ENCODE results near the gene BDH2. TPM values are rescaled to one million over a fixed set of nuclear protein-coding genes. Genes with fewer than 3 reads are reported as not detected.

The BDH2 gene
- total and polyA plus RNA-seq, 2 experiments from 2014 or later, result 36.5 to 73.9 TPM

DNA sequence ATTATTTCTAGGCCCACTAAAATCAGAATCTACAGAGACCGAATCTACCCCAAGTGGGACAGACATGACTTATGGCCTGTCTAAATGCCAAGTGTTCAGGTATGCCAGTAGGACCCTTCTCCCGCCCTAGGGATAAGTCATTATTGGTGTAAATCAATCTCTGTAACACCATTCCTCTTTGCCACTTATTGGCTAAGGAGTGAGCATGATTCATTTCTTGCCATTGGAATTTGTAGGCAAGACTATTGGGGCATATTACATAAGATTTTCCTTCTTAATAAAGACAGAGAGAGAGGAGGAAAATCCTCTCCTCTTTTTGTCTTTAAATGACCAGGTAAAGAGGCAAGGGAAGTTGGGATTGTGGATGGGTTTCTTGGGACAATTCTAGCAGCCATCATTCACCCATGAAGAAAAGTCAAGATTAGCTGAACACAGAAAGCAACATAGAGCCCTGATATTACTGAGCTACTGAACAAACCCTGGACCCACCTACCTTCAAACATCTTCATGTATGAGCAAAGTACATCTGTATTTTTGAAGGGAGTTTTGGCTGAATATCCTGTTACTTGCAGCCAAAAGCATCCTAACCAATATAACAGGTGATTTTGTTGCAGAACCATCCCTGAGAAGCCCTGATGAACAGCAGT, 25.7 kb downstream of the BDH2 start (continued):
- TF ChIP-seq, protein P1, sequence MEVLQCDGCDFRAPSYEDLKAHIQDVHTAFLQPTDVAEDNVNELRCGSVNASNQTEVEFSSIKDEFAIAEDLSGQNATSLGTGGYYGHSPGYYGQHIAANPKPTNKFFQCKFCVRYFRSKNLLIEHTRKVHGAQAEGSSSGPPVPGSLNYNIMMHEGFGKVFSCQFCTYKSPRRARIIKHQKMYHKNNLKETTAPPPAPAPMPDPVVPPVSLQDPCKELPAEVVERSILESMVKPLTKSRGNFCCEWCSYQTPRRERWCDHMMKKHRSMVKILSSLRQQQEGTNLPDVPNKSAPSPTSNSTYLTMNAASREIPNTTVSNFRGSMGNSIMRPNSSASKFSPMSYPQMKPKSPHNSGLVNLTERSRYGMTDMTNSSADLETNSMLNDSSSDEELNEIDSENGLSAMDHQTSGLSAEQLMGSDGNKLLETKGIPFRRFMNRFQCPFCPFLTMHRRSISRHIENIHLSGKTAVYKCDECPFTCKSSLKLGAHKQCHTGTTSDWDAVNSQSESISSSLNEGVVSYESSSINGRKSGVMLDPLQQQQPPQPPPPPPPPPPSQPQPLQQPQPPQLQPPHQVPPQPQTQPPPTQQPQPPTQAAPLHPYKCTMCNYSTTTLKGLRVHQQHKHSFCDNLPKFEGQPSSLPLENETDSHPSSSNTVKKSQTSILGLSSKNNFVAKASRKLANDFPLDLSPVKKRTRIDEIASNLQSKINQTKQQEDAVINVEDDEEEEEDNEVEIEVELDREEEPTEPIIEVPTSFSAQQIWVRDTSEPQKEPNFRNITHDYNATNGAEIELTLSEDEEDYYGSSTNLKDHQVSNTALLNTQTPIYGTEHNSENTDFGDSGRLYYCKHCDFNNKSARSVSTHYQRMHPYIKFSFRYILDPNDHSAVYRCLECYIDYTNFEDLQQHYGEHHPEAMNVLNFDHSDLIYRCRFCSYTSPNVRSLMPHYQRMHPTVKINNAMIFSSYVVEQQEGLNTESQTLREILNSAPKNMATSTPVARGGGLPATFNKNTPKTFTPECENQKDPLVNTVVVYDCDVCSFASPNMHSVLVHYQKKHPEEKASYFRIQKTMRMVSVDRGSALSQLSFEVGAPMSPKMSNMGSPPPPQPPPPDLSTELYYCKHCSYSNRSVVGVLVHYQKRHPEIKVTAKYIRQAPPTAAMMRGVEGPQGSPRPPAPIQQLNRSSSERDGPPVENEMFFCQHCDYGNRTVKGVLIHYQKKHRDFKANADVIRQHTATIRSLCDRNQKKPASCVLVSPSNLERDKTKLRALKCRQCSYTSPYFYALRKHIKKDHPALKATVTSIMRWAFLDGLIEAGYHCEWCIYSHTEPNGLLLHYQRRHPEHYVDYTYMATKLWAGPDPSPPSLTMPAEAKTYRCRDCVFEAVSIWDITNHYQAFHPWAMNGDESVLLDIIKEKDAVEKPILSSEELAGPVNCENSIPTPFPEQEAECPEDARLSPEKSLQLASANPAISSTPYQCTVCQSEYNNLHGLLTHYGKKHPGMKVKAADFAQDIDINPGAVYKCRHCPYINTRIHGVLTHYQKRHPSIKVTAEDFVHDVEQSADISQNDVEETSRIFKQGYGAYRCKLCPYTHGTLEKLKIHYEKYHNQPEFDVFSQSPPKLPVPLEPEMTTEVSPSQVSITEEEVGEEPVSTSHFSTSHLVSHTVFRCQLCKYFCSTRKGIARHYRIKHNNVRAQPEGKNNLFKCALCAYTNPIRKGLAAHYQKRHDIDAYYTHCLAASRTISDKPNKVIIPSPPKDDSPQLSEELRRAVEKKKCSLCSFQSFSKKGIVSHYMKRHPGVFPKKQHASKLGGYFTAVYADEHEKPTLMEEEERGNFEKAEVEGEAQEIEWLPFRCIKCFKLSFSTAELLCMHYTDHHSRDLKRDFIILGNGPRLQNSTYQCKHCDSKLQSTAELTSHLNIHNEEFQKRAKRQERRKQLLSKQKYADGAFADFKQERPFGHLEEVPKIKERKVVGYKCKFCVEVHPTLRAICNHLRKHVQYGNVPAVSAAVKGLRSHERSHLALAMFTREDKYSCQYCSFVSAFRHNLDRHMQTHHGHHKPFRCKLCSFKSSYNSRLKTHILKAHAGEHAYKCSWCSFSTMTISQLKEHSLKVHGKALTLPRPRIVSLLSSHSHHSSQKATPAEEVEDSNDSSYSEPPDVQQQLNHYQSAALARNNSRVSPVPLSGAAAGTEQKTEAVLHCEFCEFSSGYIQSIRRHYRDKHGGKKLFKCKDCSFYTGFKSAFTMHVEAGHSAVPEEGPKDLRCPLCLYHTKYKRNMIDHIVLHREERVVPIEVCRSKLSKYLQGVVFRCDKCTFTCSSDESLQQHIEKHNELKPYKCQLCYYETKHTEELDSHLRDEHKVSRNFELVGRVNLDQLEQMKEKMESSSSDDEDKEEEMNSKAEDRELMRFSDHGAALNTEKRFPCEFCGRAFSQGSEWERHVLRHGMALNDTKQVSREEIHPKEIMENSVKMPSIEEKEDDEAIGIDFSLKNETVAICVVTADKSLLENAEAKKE (CRISPR knock-in tag; IDR thresholded peaks at IDR 0.05), result no peak
- TF ChIP-seq, protein P2, sequence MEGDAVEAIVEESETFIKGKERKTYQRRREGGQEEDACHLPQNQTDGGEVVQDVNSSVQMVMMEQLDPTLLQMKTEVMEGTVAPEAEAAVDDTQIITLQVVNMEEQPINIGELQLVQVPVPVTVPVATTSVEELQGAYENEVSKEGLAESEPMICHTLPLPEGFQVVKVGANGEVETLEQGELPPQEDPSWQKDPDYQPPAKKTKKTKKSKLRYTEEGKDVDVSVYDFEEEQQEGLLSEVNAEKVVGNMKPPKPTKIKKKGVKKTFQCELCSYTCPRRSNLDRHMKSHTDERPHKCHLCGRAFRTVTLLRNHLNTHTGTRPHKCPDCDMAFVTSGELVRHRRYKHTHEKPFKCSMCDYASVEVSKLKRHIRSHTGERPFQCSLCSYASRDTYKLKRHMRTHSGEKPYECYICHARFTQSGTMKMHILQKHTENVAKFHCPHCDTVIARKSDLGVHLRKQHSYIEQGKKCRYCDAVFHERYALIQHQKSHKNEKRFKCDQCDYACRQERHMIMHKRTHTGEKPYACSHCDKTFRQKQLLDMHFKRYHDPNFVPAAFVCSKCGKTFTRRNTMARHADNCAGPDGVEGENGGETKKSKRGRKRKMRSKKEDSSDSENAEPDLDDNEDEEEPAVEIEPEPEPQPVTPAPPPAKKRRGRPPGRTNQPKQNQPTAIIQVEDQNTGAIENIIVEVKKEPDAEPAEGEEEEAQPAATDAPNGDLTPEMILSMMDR (conservative IDR thresholded peaks at IDR 0.05; ENCODE audit: low read depth in 2 of 2), result no peak

DNA sequence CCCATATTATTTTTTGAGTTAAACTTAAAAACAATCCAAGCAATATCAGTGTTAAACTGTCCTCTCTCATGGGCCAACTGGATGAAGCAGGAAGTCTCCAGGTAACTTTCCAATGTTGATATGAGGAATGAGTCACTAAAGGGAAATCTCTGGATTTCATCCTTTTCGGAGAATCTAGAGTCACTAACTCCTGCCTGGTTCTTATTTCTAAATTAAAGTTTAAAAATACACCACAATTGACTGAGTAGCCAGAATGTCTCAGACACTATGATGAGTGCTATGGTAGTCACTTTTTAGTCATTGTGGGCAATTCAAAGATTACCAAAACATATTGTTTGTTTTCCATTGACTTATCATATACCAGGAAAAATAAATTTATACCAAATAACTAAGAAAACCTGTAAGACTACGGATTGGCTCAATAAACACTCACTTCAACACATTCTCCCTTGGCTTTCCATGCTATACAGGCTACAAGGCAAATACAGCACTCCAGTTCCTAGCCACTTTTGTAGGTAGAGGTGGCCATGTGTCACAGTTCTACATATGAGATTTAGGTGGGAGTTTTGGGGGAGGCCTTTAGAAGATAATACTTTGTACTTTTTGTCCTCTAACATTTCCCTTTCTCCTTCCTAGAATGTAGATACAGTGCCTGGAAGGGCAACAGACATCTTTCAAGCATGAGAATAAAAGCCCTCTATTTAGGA, 31.6 kb downstream of the BDH2 start:
- ATAC-seq (no peak), DNase-seq (ENCODE audit: low spot score) (no peak)
- Histone ChIP-seq H2AFZ (no peak overlapping the region), H3F3A (replicated peaks; ENCODE audit: low read depth) (no peaks in the 10 kb centered on the region), H4K20me1 (replicated peaks; ENCODE audit: insufficient read depth) (0 out of 2 replicates have a peak, but pooled peaks cover 4% of the 10 kb centered on the region), H3K79me2 (replicated peaks; ENCODE audit: insufficient read depth) (no peaks in the 10 kb centered on the region), H3K9me2 (ENCODE audit: insufficient read depth) (no peaks in the 10 kb centered on the region), H3K4me2 (no peak overlapping the region), H3K27me3 (ENCODE audit: insufficient read depth) (no peaks in the 10 kb centered on the region), H3K4me1 (ENCODE audit: insufficient read depth) (no peaks in the 10 kb centered on the region), H3K27ac (ENCODE audit: low read depth) (no peak overlapping the region), H3K4me3 (no peak overlapping the region), H3K36me3 (ENCODE audit: insufficient read depth) (no peaks in the 10 kb centered on the region)
- Mint-ChIP-seq H3K9me3 (no peaks in the 10 kb centered on the region), H3K36me3 (ENCODE audit: low read depth) (no peaks in the 10 kb centered on the region), H3K27me3 (ENCODE audit: insufficient read depth, low read depth, poor library complexity) (peaks cover 2% of the 10 kb centered on the region), H3K4me3 (no peak overlapping the region), H3K27ac (no peak overlapping the region), H3K4me1 (peaks cover 13% of the 10 kb centered on the region; the same call in 2 of the 3 replicates)
- no peak for TF ChIP-seq EZH2phosphoT487 (IDR thresholded peaks at IDR 0.05; ENCODE audit: unreplicated experiment)
- TF ChIP-seq, protein P1 (CRISPR knock-in tag; IDR thresholded peaks at IDR 0.05), result no peak
